Naive thymus-derived CD8-positive, alpha-beta T cell (primary cell): Measurements from ENCODE around the gene CCDC85C. TPM values are rescaled to one million over a fixed set of nuclear protein-coding genes. Genes with fewer than 3 reads are reported as not detected.

Experiments
- ATAC-seq, 2 donors: fragments of 150-1000 bp; cut with Tn5 transposase in 1 of 2; sonication (Bioruptor Pico), chemical (Tn5 transposase) in 1 of 2; 1 replicate in 1 of 2; 2 replicates in 1 of 2; pipeline ENCODE4 v1.10.0; 2021; ENCODE audit warnings: mild to moderate bottlenecking in 2 of 2, moderate library complexity in 2 of 2
- POLR2A ChIA-PET: fragments of 350-600 bp; sonication (Branson Sonifier 250); formaldehyde crosslinking; loops from one replicate; lab custom pipeline; 2021; ENCODE audit warnings: antibody characterized with exemption; lab: Charles Lee
- DNase-seq, 10 donors: peaks; one replicate each; pipeline versions ENCODE4 v3.0.0 to v3.0.0-alpha.2; 2020 to 2022
- H3K27ac Mint-ChIP-seq, 10 donors: one replicate each; pipeline ENCODE4 v1.8.0; 2020 to 2022; ENCODE audit warnings: mild to moderate bottlenecking in 10 of 10, mixed read lengths in 10 of 10, moderate library complexity in 4 of 10, inconsistent platforms in 1 of 10
- H3K27me3 Mint-ChIP-seq, 5 donors: one replicate each; pipeline ENCODE4 v1.8.0; 2021 to 2022; ENCODE audit warnings: mixed read lengths in 5 of 5
- H3K36me3 Mint-ChIP-seq, 3 donors: one replicate each; pipeline ENCODE4 v1.8.0; 2020 to 2022; ENCODE audit warnings: mixed read lengths in 3 of 3, mild to moderate bottlenecking in 2 of 3, inconsistent platforms in 1 of 3
- H3K4me1 Mint-ChIP-seq, 4 donors: one replicate each; pipeline ENCODE4 v1.8.0; 2021 to 2022; ENCODE audit warnings: mixed read lengths in 4 of 4
- H3K4me3 Mint-ChIP-seq, 10 donors: one replicate each; pipeline ENCODE4 v1.8.0; 2020 to 2022; ENCODE audit warnings: mild to moderate bottlenecking in 10 of 10, mixed read lengths in 10 of 10, moderate library complexity in 6 of 10, inconsistent platforms in 1 of 10
- H3K9me3 Mint-ChIP-seq, 9 donors: one replicate each; pipeline ENCODE4 v1.8.0; 2020 to 2022; ENCODE audit warnings: mixed read lengths in 9 of 9, mild to moderate bottlenecking in 3 of 9, inconsistent platforms in 1 of 9, moderate library complexity in 1 of 9
- polyA plus RNA-seq, 3 donors: library from polyadenylated mRNA; unstranded; fragments of 300-500 nt; fragmentation: Illumina TruSeq; gene quantifications; one replicate each; pipeline ENCODE4 v1.2.3, GENCODE V29; 2021
- total RNA-seq, 8 experiments: library from RNA in 2 of 8; stranded (reverse) in 2 of 8; gene quantifications; one replicate each; pipeline ENCODE4 v1.2.3 and lab custom pipeline; 2021 to 2026

Gene CCDC85C
- total and polyA plus RNA-seq, 5 experiments from 2014 or later = 0.67 to 10.1 (median 1.4) TPM

GRCh38 chr14:99513946-99514551, 90.0 kb downstream of the CCDC85C start:
- peak in 1 of 10 donors; percentile 32 for DNase-seq
- no peaks in the 10 kb centered on the region for H3K27me3 Mint-ChIP-seq
- H3K9me3 Mint-ChIP-seq = no peaks in the 10 kb centered on the region
- no peak for ATAC-seq
- POLR2A ChIA-PET = no interaction called here
- H3K27ac Mint-ChIP-seq = peak overlapping the region in 3 of 10 donors; percentile 17 to 68 (median 44)
- H3K4me1 Mint-ChIP-seq = peaks cover 0 to under 1% (median 0%) of the 10 kb centered on the region in 4 donors
- peaks cover 0 to 29% (median 0%) of the 10 kb centered on the region in 3 donors for H3K36me3 Mint-ChIP-seq
- H3K4me3 Mint-ChIP-seq = no peak overlapping the region

GRCh38 chr14:99513183-99513694, 90.8 kb downstream of the CCDC85C start:
- ATAC-seq (peak in 1 of 2 donors; percentile 8), DNase-seq (peak in 1 of 10 donors; percentile 37)
- H3K36me3 Mint-ChIP-seq = peaks cover 0 to 37% (median 0%) of the 10 kb centered on the region in 3 donors
- H3K9me3 Mint-ChIP-seq = no peaks in the 10 kb centered on the region
- POLR2A ChIA-PET = no interaction called here
- H3K27me3 Mint-ChIP-seq = no peaks in the 10 kb centered on the region
- H3K27ac Mint-ChIP-seq = peak overlapping the region in 1 of 10 donors; percentile 68
- peaks cover 0 to 3% (median 0%) of the 10 kb centered on the region in 4 donors for H3K4me1 Mint-ChIP-seq
- no peak overlapping the region for H3K4me3 Mint-ChIP-seq

GRCh38 chr14:99512571-99513182, 91.3 kb downstream of the CCDC85C start:
- DNase-seq = peak in 1 of 10 donors; percentile 53
- POLR2A ChIA-PET = no interaction called here
- Mint-ChIP-seq H3K27me3 (no peaks in the 10 kb centered on the region), H3K9me3 (no peaks in the 10 kb centered on the region), H3K27ac (peak overlapping the region in 2 of 10 donors; percentile 68 to 73), H3K4me3 (no peak overlapping the region), H3K4me1 (peaks cover 0 to 3% (median 0%) of the 10 kb centered on the region in 4 donors), H3K36me3 (peaks cover 0 to 42% (median 0%) of the 10 kb centered on the region in 3 donors)
- peak in 1 of 2 donors; percentile 3 for ATAC-seq

GRCh38 chr14:99512110-99512449, 91.9 kb downstream of the CCDC85C start:
- POLR2A ChIA-PET = no interaction called here
- H3K36me3 Mint-ChIP-seq = peaks cover 0 to 48% (median 0%) of the 10 kb centered on the region in 3 donors

GRCh38 chr14:99511421-99512109, 92.4 kb downstream of the CCDC85C start:
- POLR2A ChIA-PET = no interaction called here
- DNase-seq (no peak), ATAC-seq (no peak)
- H3K9me3 Mint-ChIP-seq = no peaks in the 10 kb centered on the region
- H3K36me3 Mint-ChIP-seq = peaks cover 0 to 53% (median 0%) of the 10 kb centered on the region in 3 donors
- H3K4me3 Mint-ChIP-seq = no peak overlapping the region
- no peaks in the 10 kb centered on the region for H3K27me3 Mint-ChIP-seq
- H3K4me1 Mint-ChIP-seq = peaks cover 0 to 3% (median 0%) of the 10 kb centered on the region in 4 donors
- H3K27ac Mint-ChIP-seq = peak overlapping the region in 2 of 10 donors; percentile 20 to 51

More at GRCh38 chr14:99512110-99512449, 91.9 kb downstream of the CCDC85C start:
- Mint-ChIP-seq H3K27ac (peak overlapping the region in 4 of 10 donors; percentile 20 to 73 (median 60)), H3K4me3 (no peak overlapping the region), H3K9me3 (no peaks in the 10 kb centered on the region), H3K4me1 (peaks cover 0 to 3% (median 0%) of the 10 kb centered on the region in 4 donors), H3K27me3 (no peaks in the 10 kb centered on the region)
- DNase-seq (no peak), ATAC-seq (no peak)

- Mint-ChIP-seq H3K9me3 (no peaks in the 10 kb centered on the region), H3K4me1 (peaks cover 0 to 3% (median 0%) of the 10 kb centered on the region in 4 donors), H3K27ac (no peak overlapping the region), H3K27me3 (no peaks in the 10 kb centered on the region), H3K36me3 (peaks cover 0 to 63% (median 5%) of the 10 kb centered on the region in 3 donors), H3K4me3 (no peak overlapping the region)
- ATAC-seq (no peak), DNase-seq (no peak)
- POLR2A ChIA-PET = no interaction called here
These were observed 93.4 kb downstream of the CCDC85C start for GRCh38 chr14:99510556-99511139.

- Mint-ChIP-seq H3K27ac (peak overlapping the region in 2 of 10 donors; percentile 21 to 24), H3K4me1 (peaks cover 0 to 3% (median 0%) of the 10 kb centered on the region in 4 donors), H3K4me3 (no peak overlapping the region), H3K9me3 (no peaks in the 10 kb centered on the region), H3K36me3 (peaks cover 0 to 69% (median 7%) of the 10 kb centered on the region in 3 donors), H3K27me3 (no peaks in the 10 kb centered on the region)
- no peak for DNase-seq
- POLR2A ChIA-PET = no interaction called here
- no peak for ATAC-seq
These were observed 94.0 kb downstream of the CCDC85C start for GRCh38 chr14:99509871-99510555.

- ATAC-seq = no peak
- POLR2A ChIA-PET = no interaction called here
- H3K36me3 Mint-ChIP-seq = peaks cover 0 to 78% (median 12%) of the 10 kb centered on the region in 3 donors
- no peaks in the 10 kb centered on the region for H3K27me3 Mint-ChIP-seq
- no peak overlapping the region for H3K4me3 Mint-ChIP-seq
- H3K27ac Mint-ChIP-seq = peak overlapping the region in 3 of 10 donors; percentile 48 to 73 (median 68)
- no peak for DNase-seq
- peaks cover 0 to 3% (median 0%) of the 10 kb centered on the region in 4 donors for H3K4me1 Mint-ChIP-seq
- H3K9me3 Mint-ChIP-seq = no peaks in the 10 kb centered on the region
These were observed 94.9 kb downstream of the CCDC85C start for GRCh38 chr14:99508896-99509629.

- ATAC-seq (no peak), DNase-seq (no peak)
- Mint-ChIP-seq H3K36me3 (peaks cover 0 to 84% (median 12%) of the 10 kb centered on the region in 3 donors), H3K4me3 (no peak overlapping the region), H3K27ac (peak overlapping the region in 4 of 10 donors; percentile 14 to 78 (median 52)), H3K27me3 (no peaks in the 10 kb centered on the region), H3K4me1 (peaks cover 0 to 3% (median 0%) of the 10 kb centered on the region in 4 donors), H3K9me3 (no peaks in the 10 kb centered on the region)
- POLR2A ChIA-PET = no interaction called here
These were observed 96.0 kb downstream of the CCDC85C start for GRCh38 chr14:99507860-99508640.

GRCh38 chr14:99506276-99506675, 97.7 kb downstream of the CCDC85C start:
- no peaks in the 10 kb centered on the region for H3K27me3 Mint-ChIP-seq
- ATAC-seq (no peak), DNase-seq (no peak)
- H3K4me1 Mint-ChIP-seq = peaks cover 0 to 3% (median 0%) of the 10 kb centered on the region in 4 donors
- no peaks in the 10 kb centered on the region for H3K9me3 Mint-ChIP-seq
- no peak overlapping the region for H3K4me3 Mint-ChIP-seq
- POLR2A ChIA-PET = no interaction called here
- H3K36me3 Mint-ChIP-seq = peaks cover 0 to 90% (median 19%) of the 10 kb centered on the region in 3 donors
- H3K27ac Mint-ChIP-seq = peak overlapping the region in 3 of 10 donors; percentile 35 to 63 (median 40)

GRCh38 chr14:99505089-99505488, 98.9 kb downstream of the CCDC85C start:
- DNase-seq = no peak
- peak overlapping the region in 3 of 10 donors; percentile 8 to 60 (median 10) for H3K27ac Mint-ChIP-seq
- no peaks in the 10 kb centered on the region for H3K27me3 Mint-ChIP-seq
- peaks cover 0 to 95% (median 22%) of the 10 kb centered on the region in 3 donors for H3K36me3 Mint-ChIP-seq
- peaks cover 0 to 3% (median 0%) of the 10 kb centered on the region in 4 donors for H3K4me1 Mint-ChIP-seq
- no peak overlapping the region for H3K4me3 Mint-ChIP-seq
- ATAC-seq = no peak
- H3K9me3 Mint-ChIP-seq = no peaks in the 10 kb centered on the region
- POLR2A ChIA-PET = interaction anchor here (1.3 kb wide), 1 partner anchor 24 kb away, joined by 3 read pairs; the partner anchor contains the start of gene SETD3
